Measurements from ENCODE around the gene MDGA2.

GRCh38 chr14:47606566-47606965 is 68.8 kb downstream of the MDGA2 start:
- TF ChIP-seq, protein P1, sequence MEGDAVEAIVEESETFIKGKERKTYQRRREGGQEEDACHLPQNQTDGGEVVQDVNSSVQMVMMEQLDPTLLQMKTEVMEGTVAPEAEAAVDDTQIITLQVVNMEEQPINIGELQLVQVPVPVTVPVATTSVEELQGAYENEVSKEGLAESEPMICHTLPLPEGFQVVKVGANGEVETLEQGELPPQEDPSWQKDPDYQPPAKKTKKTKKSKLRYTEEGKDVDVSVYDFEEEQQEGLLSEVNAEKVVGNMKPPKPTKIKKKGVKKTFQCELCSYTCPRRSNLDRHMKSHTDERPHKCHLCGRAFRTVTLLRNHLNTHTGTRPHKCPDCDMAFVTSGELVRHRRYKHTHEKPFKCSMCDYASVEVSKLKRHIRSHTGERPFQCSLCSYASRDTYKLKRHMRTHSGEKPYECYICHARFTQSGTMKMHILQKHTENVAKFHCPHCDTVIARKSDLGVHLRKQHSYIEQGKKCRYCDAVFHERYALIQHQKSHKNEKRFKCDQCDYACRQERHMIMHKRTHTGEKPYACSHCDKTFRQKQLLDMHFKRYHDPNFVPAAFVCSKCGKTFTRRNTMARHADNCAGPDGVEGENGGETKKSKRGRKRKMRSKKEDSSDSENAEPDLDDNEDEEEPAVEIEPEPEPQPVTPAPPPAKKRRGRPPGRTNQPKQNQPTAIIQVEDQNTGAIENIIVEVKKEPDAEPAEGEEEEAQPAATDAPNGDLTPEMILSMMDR (IDR thresholded peaks at IDR 0.05) = no peak
- TF ChIP-seq POLR2A (IDR thresholded peaks at IDR 0.05) = no peak

All from Peyer's patch (tissue), 4 donors.